Measurements from ENCODE around the gene SGMS1. TPM values are rescaled to one million over a fixed set of nuclear protein-coding genes. Genes with fewer than 3 reads are reported as not detected.

The SGMS1 gene
- total and polyA plus RNA-seq, 2 donors (not counting 3 experiments of a cell fraction or from before 2014, with no cell fraction given) = 9.7 to 23.7 TPM

GRCh38 chr10:50658165-50658564 lies 34.4 kb upstream of the SGMS1 start:
- Histone ChIP-seq H2AFZ (ENCODE audit: low read depth, low read length) (no peak overlapping the region), H3K9me3 (replicated peaks; ENCODE audit: control insufficient read depth, insufficient read depth, low read length) (no peaks in the 10 kb centered on the region), H3K9me1 (replicated peaks; ENCODE audit: control insufficient read depth, extremely low read depth, insufficient read depth, low read length) (no peaks in the 10 kb centered on the region), H3K79me2 (ENCODE audit: control insufficient read depth, insufficient read depth, low read length) (no peaks in the 10 kb centered on the region), H3K36me3 (ENCODE audit: control insufficient read depth in 2 of 2, extremely low read depth in 1 of 2, insufficient read depth in 2 of 2, low read length in 2 of 2) (no peaks in the 10 kb centered on the region), H4K20me1 (replicated peaks; ENCODE audit: control insufficient read depth, extremely low read depth, insufficient read depth, low read length) (no peaks in the 10 kb centered on the region), H3K27me3 (ENCODE audit: control insufficient read depth in 2 of 2, insufficient read depth in 2 of 2, low read length in 2 of 2) (peaks cover 1 to 3% of the 10 kb centered on the region in 2 experiments), H3K9ac (replicated peaks; ENCODE audit: extremely low read depth, insufficient read depth, low read length) (no peak overlapping the region), H3K4me2 (ENCODE audit: insufficient read depth, low read length) (no peak overlapping the region), H3K27ac (ENCODE audit: insufficient read depth, low read depth, low read length) (no peak overlapping the region), H3K4me1 (ENCODE audit: control insufficient read depth, extremely low read depth, insufficient read depth, low read length) (peaks cover 9% of the 10 kb centered on the region), H3K4me3 (replicated peaks in 1 of 3; ENCODE audit: insufficient read depth in 1 of 3, low read depth in 1 of 3, low read length in 3 of 3) (no peak overlapping the region)
- DNase-seq (ENCODE audit: low read depth, low spot score) (no peak), FAIRE-seq (no peak)
- TF ChIP-seq GATA2 (IDR thresholded peaks at IDR 0.05; ENCODE audit: insufficient read depth, insufficient read length, low read depth, low read length) (no peak), MYC (IDR thresholded peaks at IDR 0.05; ENCODE audit: low read depth, low read length) (no peak), CTCF (IDR thresholded peaks at IDR 0.05; ENCODE audit: extremely low read depth in 1 of 2, insufficient read depth in 1 of 2, low read depth in 1 of 2, low read length in 2 of 2) (no peak), POLR2AphosphoS5 (IDR thresholded peaks at IDR 0.05; ENCODE audit: insufficient read depth, low read depth, low read length) (no peak)
- TF ChIP-seq, protein P1, sequence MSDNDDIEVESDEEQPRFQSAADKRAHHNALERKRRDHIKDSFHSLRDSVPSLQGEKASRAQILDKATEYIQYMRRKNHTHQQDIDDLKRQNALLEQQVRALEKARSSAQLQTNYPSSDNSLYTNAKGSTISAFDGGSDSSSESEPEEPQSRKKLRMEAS (IDR thresholded peaks at IDR 0.05; ENCODE audit: insufficient read depth, insufficient read length) = no peak
- dilution Hi-C loops (cut with MboI; ENCODE audit: extremely low pct_ligation_motif_present, low sequenced_read_pairs) (no loop called here), intact Hi-C loops (cut with micrococcal nuclease) (no loop called here)
- POLR2A ChIA-PET = no interaction called here
- no TSS peak for BruUV-seq (replicated peaks)
- CTCF ChIA-PET = no interaction called here

DNA sequence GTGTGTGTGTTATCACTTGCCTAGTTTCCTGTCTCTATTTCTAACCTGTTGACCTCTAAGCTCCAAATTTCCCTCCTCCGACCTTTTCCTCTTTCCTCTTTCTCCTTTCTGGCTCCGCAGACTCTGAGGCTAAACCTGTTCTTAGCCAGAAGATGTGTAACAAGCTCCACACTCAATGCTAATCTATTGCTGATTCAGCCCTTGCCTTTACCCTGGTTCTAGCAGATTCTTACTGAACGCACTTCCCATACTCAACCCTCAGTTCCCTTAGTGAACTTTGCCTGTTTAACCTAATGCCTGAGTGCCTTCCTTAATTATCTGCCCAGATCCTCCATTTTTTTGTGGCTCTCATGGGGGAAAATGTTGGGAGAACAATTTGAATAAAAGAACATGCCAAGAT lies 30.0 kb upstream of the SGMS1 start:
- no peaks in the 10 kb centered on the region for H3K9me1 ChIP-seq (replicated peaks; ENCODE audit: control insufficient read depth, extremely low read depth, insufficient read depth, low read length)
- no peaks in the 10 kb centered on the region for H3K79me2 ChIP-seq (ENCODE audit: control insufficient read depth, insufficient read depth, low read length)
- intact Hi-C loops (cut with micrococcal nuclease) = loop anchor here (1.0 kb wide), 1 partner anchor 29 kb away; no protein-coding TSS in a partner anchor
- H3K36me3 ChIP-seq (ENCODE audit: control insufficient read depth in 2 of 2, extremely low read depth in 1 of 2, insufficient read depth in 2 of 2, low read length in 2 of 2) = no peaks in the 10 kb centered on the region
- H3K4me1 ChIP-seq (ENCODE audit: control insufficient read depth, extremely low read depth, insufficient read depth, low read length) = peaks cover 22% of the 10 kb centered on the region
- POLR2A ChIA-PET = no interaction called here
- no peak overlapping the region for H3K27ac ChIP-seq (ENCODE audit: insufficient read depth, low read depth, low read length)
- H2AFZ ChIP-seq (ENCODE audit: low read depth, low read length) = peak overlapping the region; percentile 4
- CTCF ChIA-PET = interaction anchor here (0.8 to 1.7 kb wide), 4 partner anchors 8 to 286 kb away, joined by 3 to 18 read pairs (median 4); no protein-coding TSS in a partner anchor
- no peaks in the 10 kb centered on the region for H4K20me1 ChIP-seq (replicated peaks; ENCODE audit: control insufficient read depth, extremely low read depth, insufficient read depth, low read length)
- no peak overlapping the region for H3K9ac ChIP-seq (replicated peaks; ENCODE audit: extremely low read depth, insufficient read depth, low read length)
- no peak for DNase-seq (ENCODE audit: low read depth, low spot score)
- TF ChIP-seq, protein P1 (IDR thresholded peaks at IDR 0.05; ENCODE audit: insufficient read depth, insufficient read length) = no peak
- no peak for TF ChIP-seq JUN (IDR thresholded peaks at IDR 0.05; ENCODE audit: borderline replicate concordance, insufficient read depth, insufficient read length, low read depth)
- no peak for TF ChIP-seq FOS (IDR thresholded peaks at IDR 0.05; ENCODE audit: borderline replicate concordance, insufficient read depth, low read length)
- no peak for TF ChIP-seq GATA2 (IDR thresholded peaks at IDR 0.05; ENCODE audit: insufficient read depth, insufficient read length, low read depth, low read length)
- no peak for TF ChIP-seq CTCF (IDR thresholded peaks at IDR 0.05; ENCODE audit: extremely low read depth in 1 of 2, insufficient read depth in 1 of 2, low read depth in 1 of 2, low read length in 2 of 2)
- TF ChIP-seq EZH2 (IDR thresholded peaks at IDR 0.05; ENCODE audit: borderline replicate concordance, low read depth, low read length, severe bottlenecking) = no peak
- TF ChIP-seq POLR2A (IDR thresholded peaks at IDR 0.05; ENCODE audit: low read depth, low read length) = no peak
- TF ChIP-seq POLR2AphosphoS5 (IDR thresholded peaks at IDR 0.05; ENCODE audit: insufficient read depth, low read depth, low read length) = no peak
- no peak for TF ChIP-seq MYC (IDR thresholded peaks at IDR 0.05; ENCODE audit: low read depth, low read length)
- no peak overlapping the region for H3K4me3 ChIP-seq (replicated peaks in 1 of 3; ENCODE audit: insufficient read depth in 1 of 3, low read depth in 1 of 3, low read length in 3 of 3)
- dilution Hi-C loops (cut with MboI; ENCODE audit: extremely low pct_ligation_motif_present, low sequenced_read_pairs) = no loop called here
- FAIRE-seq = no peak
- no TSS peak for BruUV-seq (replicated peaks)
- no peaks in the 10 kb centered on the region for H3K27me3 ChIP-seq (ENCODE audit: control insufficient read depth in 2 of 2, insufficient read depth in 2 of 2, low read length in 2 of 2)
- peak overlapping the region; percentile 32 for H3K4me2 ChIP-seq (ENCODE audit: insufficient read depth, low read length)
- H3K9me3 ChIP-seq (replicated peaks; ENCODE audit: control insufficient read depth, insufficient read depth, low read length) = no peaks in the 10 kb centered on the region

All from endothelial cell of umbilical vein (primary cell).